Left ventricle myocardium inferior (tissue), 1 donor: ENCODE measurements around the gene ZNF627. TPM values are rescaled to one million over a fixed set of nuclear protein-coding genes. Genes with fewer than 3 reads are reported as not detected.
"Not testable (repeated sequence)": the region's sequence is repeated elsewhere in the genome, so short reads cannot be mapped to it uniquely, and the experiment has no call there.

Source experiments
- DNase-seq: peaks from one replicate; pipeline ENCODE4 v3.0.0-alpha.2; 2020
- H3K27ac ChIP-seq: fragments of 200-600 bp; replicated peaks from 2 replicates; pipeline ENCODE4 v1.8.0; 2021
- H3K27me3 ChIP-seq: fragments of 200-600 bp; 2 replicates; pipeline ENCODE4 v1.8.0; 2021; ENCODE audit warnings: low read depth
- H3K36me3 ChIP-seq: fragments of 200-600 bp; 2 replicates; pipeline ENCODE4 v1.8.0; 2021
- H3K4me1 ChIP-seq: fragments of 200-600 bp; 2 replicates; pipeline ENCODE4 v1.8.0; 2021
- H3K4me3 ChIP-seq: fragments of 200-600 bp; 2 replicates; pipeline ENCODE4 v1.8.0; 2021; ENCODE audit warnings: mild to moderate bottlenecking, moderate library complexity
- H3K9me3 ChIP-seq: fragments of 200-600 bp; replicated peaks from 2 replicates; pipeline ENCODE4 v1.8.0; 2021
- intact Hi-C: fragments of 100-400 bp; cut with micrococcal nuclease; formaldehyde crosslinking; loops from one replicate; pipeline ENCODE4 v1.11.0; 2022
- total RNA-seq: library from RNA; stranded (reverse); fragmentation: NEBNext Ultra II Directional; extraction: Animal tissue kit (Norgen Biotek cat#: 25700); gene quantifications from one replicate; pipeline ENCODE4 v1.2.1, GENCODE V29; 2021
- TF ChIP-seq, protein P1 (sequence below): fragments of 200-600 bp; IDR thresholded peaks from 2 replicates; pipeline ENCODE4 v1.8.0; 2021; ENCODE audit warnings: antibody characterized with exemption, mild to moderate bottlenecking, borderline replicate concordance
- donor health status: DM: no; HTN: yes; CAD: no; lungs with severe emphysema.

ZNF627 gene
- total RNA-seq, 1 donor from 2014 or later, result 5.5 TPM

DNA sequence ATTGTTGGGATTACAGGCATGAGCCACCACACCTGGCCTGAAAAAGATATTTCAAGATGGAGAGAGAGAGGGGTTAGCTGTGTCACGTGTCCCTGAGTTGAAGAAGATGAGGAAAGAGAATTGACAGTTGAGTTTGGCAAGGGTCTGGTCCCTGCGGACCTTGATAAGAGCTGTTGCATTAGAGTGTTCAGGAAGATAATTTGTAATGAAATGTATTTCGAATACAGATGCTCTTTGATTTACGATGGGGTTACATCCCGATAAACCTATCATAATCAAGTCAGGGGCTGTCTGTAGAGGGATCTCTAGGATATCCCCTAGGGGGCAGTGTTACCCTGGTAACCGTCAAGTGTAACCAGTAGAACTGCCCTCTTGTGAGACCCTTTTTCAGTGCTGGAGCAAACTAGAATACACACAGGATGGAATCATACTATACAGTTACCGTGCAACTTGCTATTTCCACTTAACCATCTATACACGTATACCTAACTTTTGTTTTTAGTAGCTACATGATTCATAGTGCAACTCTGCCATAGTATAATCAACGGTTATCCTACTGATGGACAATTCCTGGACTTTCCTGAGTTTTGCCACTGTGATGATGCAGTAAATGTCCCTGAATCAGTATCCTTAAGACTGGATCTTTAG is 36.8 kb upstream of the ZNF627 start:
- Histone ChIP-seq H3K4me3 (peak overlapping the region; percentile 99), H3K27me3 (no peaks in the 10 kb centered on the region), H3K4me1 (peaks cover 50% of the 10 kb centered on the region), H3K36me3 (no peaks in the 10 kb centered on the region), H3K27ac (no peak overlapping the region), H3K9me3 (no peaks in the 10 kb centered on the region)
- intact Hi-C loops, result no loop called here
- DNase-seq, result no peak
- TF ChIP-seq, protein P1, sequence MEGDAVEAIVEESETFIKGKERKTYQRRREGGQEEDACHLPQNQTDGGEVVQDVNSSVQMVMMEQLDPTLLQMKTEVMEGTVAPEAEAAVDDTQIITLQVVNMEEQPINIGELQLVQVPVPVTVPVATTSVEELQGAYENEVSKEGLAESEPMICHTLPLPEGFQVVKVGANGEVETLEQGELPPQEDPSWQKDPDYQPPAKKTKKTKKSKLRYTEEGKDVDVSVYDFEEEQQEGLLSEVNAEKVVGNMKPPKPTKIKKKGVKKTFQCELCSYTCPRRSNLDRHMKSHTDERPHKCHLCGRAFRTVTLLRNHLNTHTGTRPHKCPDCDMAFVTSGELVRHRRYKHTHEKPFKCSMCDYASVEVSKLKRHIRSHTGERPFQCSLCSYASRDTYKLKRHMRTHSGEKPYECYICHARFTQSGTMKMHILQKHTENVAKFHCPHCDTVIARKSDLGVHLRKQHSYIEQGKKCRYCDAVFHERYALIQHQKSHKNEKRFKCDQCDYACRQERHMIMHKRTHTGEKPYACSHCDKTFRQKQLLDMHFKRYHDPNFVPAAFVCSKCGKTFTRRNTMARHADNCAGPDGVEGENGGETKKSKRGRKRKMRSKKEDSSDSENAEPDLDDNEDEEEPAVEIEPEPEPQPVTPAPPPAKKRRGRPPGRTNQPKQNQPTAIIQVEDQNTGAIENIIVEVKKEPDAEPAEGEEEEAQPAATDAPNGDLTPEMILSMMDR, result peak; percentile 68

GRCh38 chr19:11563532-11563931 is 33.8 kb upstream of the ZNF627 start:
- DNase-seq, result no peak
- Histone ChIP-seq H3K36me3 (no peaks in the 10 kb centered on the region), H3K27ac (no peak overlapping the region), H3K4me1 (peaks cover 22% of the 10 kb centered on the region), H3K9me3 (no peaks in the 10 kb centered on the region), H3K4me3 (no peak overlapping the region), H3K27me3 (no peaks in the 10 kb centered on the region)
- intact Hi-C loops, result no loop called here
- TF ChIP-seq, protein P1, result no peak

GRCh38 chr19:11564082-11564807 is 33.0 kb upstream of the ZNF627 start:
- DNase-seq, H3K27ac ChIP-seq, H3K9me3 ChIP-seq, intact Hi-C loops, H3K4me3 ChIP-seq, H3K36me3 ChIP-seq, H3K27me3 ChIP-seq: not testable (repeated sequence)
- peaks cover 16% of the 10 kb centered on the region for H3K4me1 ChIP-seq

DNA sequence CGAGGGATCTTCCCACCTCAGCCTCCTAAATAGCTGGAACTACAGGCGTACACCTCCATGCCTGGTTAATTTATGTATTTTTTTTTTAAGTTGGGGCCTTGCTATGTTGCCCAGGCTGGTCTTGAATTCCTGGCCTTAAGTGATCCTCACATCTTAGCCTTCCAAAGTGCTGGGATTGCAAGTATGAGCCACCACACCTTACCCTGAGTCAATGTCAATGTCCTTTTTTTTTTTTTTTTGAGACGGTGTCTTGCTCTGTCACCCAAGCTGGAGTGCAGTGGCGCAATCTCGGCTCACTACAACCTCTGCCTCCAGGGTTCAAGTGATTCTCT is 31.7 kb upstream of the ZNF627 start:
- intact Hi-C loops, H3K4me3 ChIP-seq, H3K4me1 ChIP-seq, H3K27me3 ChIP-seq, H3K36me3 ChIP-seq, DNase-seq, H3K9me3 ChIP-seq, H3K27ac ChIP-seq: not testable (repeated sequence)

DNA sequence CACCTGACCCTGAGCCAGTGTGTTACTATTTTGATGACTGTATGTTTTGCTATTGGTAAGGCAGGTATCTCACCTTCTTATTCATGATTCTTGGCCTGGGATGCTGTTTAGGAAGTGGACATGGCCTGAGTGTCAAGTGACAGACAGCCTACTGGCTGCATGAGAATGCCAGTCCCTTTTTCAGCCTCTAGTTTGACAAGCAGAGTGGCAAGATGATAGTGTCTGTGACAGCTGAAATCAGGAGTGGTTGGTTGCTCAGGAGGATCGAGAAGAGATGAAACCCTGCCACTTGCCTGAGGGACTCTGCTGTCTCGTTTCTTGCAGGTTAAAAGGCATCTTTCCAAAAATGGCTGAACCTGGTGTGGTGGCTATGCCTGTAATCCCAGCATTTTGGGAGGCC is 31.1 kb upstream of the ZNF627 start:
- H3K9me3 ChIP-seq, result no peaks in the 10 kb centered on the region
- intact Hi-C loops, result no loop called here
- no peaks in the 10 kb centered on the region for H3K4me1 ChIP-seq
- H3K27me3 ChIP-seq, result no peaks in the 10 kb centered on the region
- H3K27ac ChIP-seq, result no peak overlapping the region
- no peak overlapping the region for H3K4me3 ChIP-seq
- H3K36me3 ChIP-seq, result no peaks in the 10 kb centered on the region
- TF ChIP-seq, protein P1, result no peak
- no peak for DNase-seq

GRCh38 chr19:11570039-11570462 is 27.2 kb upstream of the ZNF627 start:
- no peak for DNase-seq
- Histone ChIP-seq H3K9me3 (no peaks in the 10 kb centered on the region), H3K36me3 (no peaks in the 10 kb centered on the region), H3K4me3 (no peak overlapping the region), H3K27me3 (no peaks in the 10 kb centered on the region), H3K4me1 (no peaks in the 10 kb centered on the region), H3K27ac (no peak overlapping the region)
- intact Hi-C loops, result no loop called here
- TF ChIP-seq, protein P1, result no peak

DNA sequence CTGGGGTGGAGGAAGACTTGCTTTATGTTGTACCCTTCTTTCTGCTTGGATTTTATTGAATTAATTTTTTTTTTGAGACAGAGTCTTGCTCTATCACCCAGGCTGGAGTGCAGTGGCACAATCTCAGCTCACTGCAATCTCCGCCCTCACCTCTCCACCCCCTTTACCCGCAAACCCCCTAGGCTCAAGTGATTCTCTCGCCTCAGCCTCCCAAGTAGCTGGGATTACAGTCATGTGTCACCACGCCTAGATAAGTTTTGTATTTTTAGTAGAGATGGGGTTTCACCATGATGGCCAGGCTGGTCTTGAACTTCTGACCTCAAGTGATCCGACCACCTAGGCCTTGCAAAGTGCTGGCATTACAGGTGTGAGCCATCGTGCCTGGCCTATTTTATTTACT is 23.9 kb upstream of the ZNF627 start:
- H3K4me1 ChIP-seq, H3K36me3 ChIP-seq, intact Hi-C loops, H3K27ac ChIP-seq, H3K9me3 ChIP-seq, DNase-seq, H3K4me3 ChIP-seq, H3K27me3 ChIP-seq: not testable (repeated sequence)

- H3K9me3 ChIP-seq, H3K4me1 ChIP-seq, intact Hi-C loops, DNase-seq, H3K27ac ChIP-seq, H3K36me3 ChIP-seq, H3K4me3 ChIP-seq, H3K27me3 ChIP-seq: not testable (repeated sequence)
These were observed 23.5 kb upstream of the ZNF627 start for GRCh38 chr19:11573763-11574162.
